NOMO-1 treated with dmso at 0.1 percent for 144 hours (cell line): Measurements from ENCODE around the gene TNNC2.
A peak's percentile ranks its signal among the peaks of the same experiment; 100 is the strongest.
"Not testable (repeated sequence)": the region's sequence is repeated elsewhere in the genome, so short reads cannot be mapped to it uniquely, and the experiment has no call there.

Experiments
- DNase-seq: peaks from one replicate; lab custom pipeline; 2025; ENCODE audit not compliant: unreplicated experiment; lab: John Stamatoyannopoulos, UW

TNNC2 gene

GRCh38 chr20:45848969-45849582 lies 22.0 kb upstream of the TNNC2 start:
- no peak for DNase-seq

GRCh38 chr20:45848421-45848820 lies 21.3 kb upstream of the TNNC2 start:
- DNase-seq = no peak

GRCh38 chr20:45845452-45845851 lies 18.3 kb upstream of the TNNC2 start:
- DNase-seq = no peak

- no peak for DNase-seq
These were observed 16.4 kb upstream of the TNNC2 start for GRCh38 chr20:45843506-45843905.

- peak; percentile 80 for DNase-seq
These were observed 15.2 kb upstream of the TNNC2 start for GRCh38 chr20:45842169-45842812.

GRCh38 chr20:45841407-45842129 lies 14.5 kb upstream of the TNNC2 start:
- no peak for DNase-seq

GRCh38 chr20:45840700-45841198 lies 13.6 kb upstream of the TNNC2 start:
- no peak for DNase-seq

- DNase-seq = no peak
These were observed 9.7 kb upstream of the TNNC2 start for GRCh38 chr20:45836841-45837240.

- DNase-seq = no peak
These were observed 8.7 kb upstream of the TNNC2 start for GRCh38 chr20:45835825-45836224.

- no peak for DNase-seq
These were observed 8.2 kb upstream of the TNNC2 start for GRCh38 chr20:45835329-45835765.

- no peak for DNase-seq
These were observed 7.7 kb upstream of the TNNC2 start for GRCh38 chr20:45834797-45835161.

- no peak for DNase-seq
These were observed 7.0 kb upstream of the TNNC2 start for GRCh38 chr20:45833883-45834796.

- DNase-seq = peak; percentile 72
These were observed 6.1 kb upstream of the TNNC2 start, which contains the start of gene SNX21 for GRCh38 chr20:45833030-45833882. Gene SNX21, plus strand, starts transcription at chr20:45833799. Its CDS starts 121 bp downstream, at chr20:45833920.

- no peak for DNase-seq
These were observed 5.5 kb upstream of the TNNC2 start for GRCh38 chr20:45832619-45833018.

GRCh38 chr20:45829673-45830106 lies 2.6 kb upstream of the TNNC2 start:
- not testable (repeated sequence) for DNase-seq

- DNase-seq = no peak
These were observed 1.5 kb upstream of the TNNC2 start for GRCh38 chr20:45828589-45828988.

GRCh38 chr20:45827712-45828111 lies 600 bp upstream of the TNNC2 start:
- no peak for DNase-seq

- no peak for DNase-seq
These were observed 612 bp downstream of the TNNC2 start for GRCh38 chr20:45826381-45827019.
